Heart right ventricle (tissue), 16 donors: ENCODE results near the gene NR1H4. TPM values are rescaled to one million over a fixed set of nuclear protein-coding genes. Genes with fewer than 3 reads are reported as not detected.

Source experiments
- ATAC-seq, 8 donors: fragments of 200-7000 bp; cut with Tn5 transposase; one replicate each; pipeline ENCODE4 v1.9.1; 2020; ENCODE audit warnings: mild to moderate bottlenecking in 8 of 8, moderate library complexity in 8 of 8, moderate number of reproducible peaks in 1 of 8
- DNase-seq, 2 donors: peaks; one replicate each; pipeline ENCODE4 v3.0.0-alpha.2; 2020
- H3K27ac ChIP-seq, 10 donors: fragments of 200-600 bp; sonication (generic) in 2 of 10; one replicate each; pipeline versions ENCODE4 v1.5.0 to v1.8.0; 2020 to 2022; ENCODE audit warnings: mild to moderate bottlenecking in 3 of 10
- H3K27me3 ChIP-seq, 7 donors: fragments of 200-600 bp; one replicate each; pipeline ENCODE4 v1.8.0; 2021 to 2022; ENCODE audit warnings: mild to moderate bottlenecking in 2 of 7
- H3K36me3 ChIP-seq, 9 donors: fragments of 200-600 bp; sonication (generic) in 1 of 9; one replicate each; pipeline versions ENCODE4 v1.5.0 to v1.8.0; 2020 to 2022; ENCODE audit warnings: mild to moderate bottlenecking in 2 of 9
- H3K4me1 ChIP-seq, 9 donors: fragments of 200-600 bp; sonication (generic) in 1 of 9; one replicate each; pipeline versions ENCODE4 v1.5.0 to v1.8.0; 2020 to 2022; ENCODE audit warnings: mild to moderate bottlenecking in 4 of 9
- H3K4me3 ChIP-seq, 10 donors: fragments of 200-600 bp; sonication (generic) in 2 of 10; one replicate each; pipeline versions ENCODE4 v1.5.0 to v1.8.0; 2020 to 2022; ENCODE audit warnings: mild to moderate bottlenecking in 7 of 10, moderate library complexity in 2 of 10
- H3K9me3 ChIP-seq, 11 donors: fragments of 200-600 bp in 10 of 11; sonication (generic) in 2 of 11; one replicate each; pipeline versions ENCODE4 v1.5.0 to v1.8.0; 2013 to 2022; ENCODE audit warnings: mild to moderate bottlenecking in 2 of 11, control low read depth in 1 of 11, moderate library complexity in 1 of 11
- WGBS, 2 donors: extraction: QIAGEN DNeasy Blood & Tissue Kit; methylation state at CpG; one replicate each; pipeline ENCODE4 v1.1.7; 2013; ENCODE audit warnings: inconsistent platforms in 1 of 2; 5-methylcytosine and 5-hydroxymethylcytosine counted together
- intact Hi-C, 10 donors: fragments of 100-400 bp; cut with DNase I; formaldehyde crosslinking; loops; one replicate each; pipeline versions ENCODE4 v1.11.1 to v1.14.2; 2022
- polyA plus RNA-seq, 2 donors: library from polyadenylated mRNA; stranded (reverse); fragments of 200-250 nt; gene quantifications; one replicate each; pipeline ENCODE4 v1.2.3, GENCODE V29; 2013
- total RNA-seq, 10 donors: library from RNA; stranded (reverse); fragmentation: NEBNext Ultra II Directional in 3 of 10; extraction: Animal tissue kit (Norgen Biotek cat#: 25700) in 3 of 10; gene quantifications; one replicate each; pipeline versions ENCODE4 v1.2.1 to v1.2.4, GENCODE V29; 2021 to 2023
- TF ChIP-seq, protein P1 (sequence below), 9 donors: fragments of 200-600 bp; sonication (generic) in 2 of 9; IDR thresholded peaks; one replicate each; pipeline versions ENCODE4 v1.5.0 to v1.8.0; 2021 to 2022; ENCODE audit warnings: antibody characterized with exemption in 9 of 9, mild to moderate bottlenecking in 5 of 9, moderate library complexity in 1 of 9
- donor health status: Arrhythmogenic right ventricular cardiomyopathy.
- donor health status: ischemic (EF 13 %, LVEDD 7.1; RV severe dilation, severe dysfunction).
- donor health status: healthy with polysubstance abuse.
- donor health status: DM: no; HTN: yes; CAD: no.
- donor health status: DM: no; HTN: no; CAD: no.
- donor health status: ischemic (EF 25% LVEDD 6.9; RV normal size, moderate dysfunction).
- donor health status: ischemic (EF 25% LVEDD 5.7; RV mildly dilated, moderate dysfunction).
- donor health status: healthy.
- donor health status: DM: yes; HTN: yes; CAD: no.
- donor health status: Ischemic cardiomyopathy.
- donor health status: ischemic (EF 35%, LVEDD 5.7; RV mildly dilated, moderate dysfunction).
- donor health status: nonischemic (EF 11% LVEDD 7.7; RV severe dilation, severe dysfunction).
- donor health status: DM: yes; HTN: yes; CAD: no.
- donor health status: PGD.
- donor health status: ischemic (EF 29% LVEDD 5.4; RV normal size, mild dysfunction).
- donor health status: nonischemic (EF 23%, LVEDD 6.1; RV moderate dilation, normal function).

The NR1H4 gene
- total and polyA plus RNA-seq, 12 donors, result 0.15 TPM; not detected in 11

DNA sequence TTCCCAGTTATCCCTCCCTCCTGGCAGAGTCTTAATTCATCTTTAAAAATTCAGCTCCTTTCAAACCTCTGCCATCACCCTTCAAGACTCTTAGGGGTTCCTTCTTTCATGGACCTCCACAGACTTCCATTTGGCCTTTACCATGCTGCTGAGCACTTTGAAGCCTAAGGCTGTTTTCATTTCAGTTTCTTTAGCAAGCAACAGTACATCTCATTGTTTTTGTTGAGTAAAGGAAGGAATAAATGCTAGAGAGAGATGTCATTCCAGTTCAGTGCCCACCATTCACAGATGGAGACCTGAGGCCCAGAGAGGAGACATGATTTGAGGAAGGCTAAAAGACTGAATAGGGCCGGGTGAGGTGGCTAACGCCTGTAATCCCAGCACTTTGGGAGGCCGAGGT is 98.5 kb downstream of the NR1H4 start:
- TF ChIP-seq, protein P1, sequence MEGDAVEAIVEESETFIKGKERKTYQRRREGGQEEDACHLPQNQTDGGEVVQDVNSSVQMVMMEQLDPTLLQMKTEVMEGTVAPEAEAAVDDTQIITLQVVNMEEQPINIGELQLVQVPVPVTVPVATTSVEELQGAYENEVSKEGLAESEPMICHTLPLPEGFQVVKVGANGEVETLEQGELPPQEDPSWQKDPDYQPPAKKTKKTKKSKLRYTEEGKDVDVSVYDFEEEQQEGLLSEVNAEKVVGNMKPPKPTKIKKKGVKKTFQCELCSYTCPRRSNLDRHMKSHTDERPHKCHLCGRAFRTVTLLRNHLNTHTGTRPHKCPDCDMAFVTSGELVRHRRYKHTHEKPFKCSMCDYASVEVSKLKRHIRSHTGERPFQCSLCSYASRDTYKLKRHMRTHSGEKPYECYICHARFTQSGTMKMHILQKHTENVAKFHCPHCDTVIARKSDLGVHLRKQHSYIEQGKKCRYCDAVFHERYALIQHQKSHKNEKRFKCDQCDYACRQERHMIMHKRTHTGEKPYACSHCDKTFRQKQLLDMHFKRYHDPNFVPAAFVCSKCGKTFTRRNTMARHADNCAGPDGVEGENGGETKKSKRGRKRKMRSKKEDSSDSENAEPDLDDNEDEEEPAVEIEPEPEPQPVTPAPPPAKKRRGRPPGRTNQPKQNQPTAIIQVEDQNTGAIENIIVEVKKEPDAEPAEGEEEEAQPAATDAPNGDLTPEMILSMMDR (IDR thresholded peaks at IDR 0.05), result no peak
- peak overlapping the region in 2 of 10 donors; percentile 87 to 88 for H3K27ac ChIP-seq
- no peaks in the 10 kb centered on the region for H3K36me3 ChIP-seq
- 96 to 97% methylated on average over 3 of the region's 3 CpGs for WGBS, 2 donors
- peaks cover 0 to 5% (median 0%) of the 10 kb centered on the region in 7 donors for H3K27me3 ChIP-seq
- peaks cover 0 to 35% (median 17%) of the 10 kb centered on the region in 9 donors for H3K4me1 ChIP-seq
- no peak for DNase-seq
- intact Hi-C loops, result loop anchor here in 2 of 10 donors (10.0 kb wide), 2 partner anchors 163 to 307 kb away; partner anchors contain the start of genes DEPDC4 (in 1 of the 2) and SCYL2 (in 1 of the 2)
- ATAC-seq, result no peak
- no peaks in the 10 kb centered on the region for H3K9me3 ChIP-seq
- no peak overlapping the region for H3K4me3 ChIP-seq

DNA sequence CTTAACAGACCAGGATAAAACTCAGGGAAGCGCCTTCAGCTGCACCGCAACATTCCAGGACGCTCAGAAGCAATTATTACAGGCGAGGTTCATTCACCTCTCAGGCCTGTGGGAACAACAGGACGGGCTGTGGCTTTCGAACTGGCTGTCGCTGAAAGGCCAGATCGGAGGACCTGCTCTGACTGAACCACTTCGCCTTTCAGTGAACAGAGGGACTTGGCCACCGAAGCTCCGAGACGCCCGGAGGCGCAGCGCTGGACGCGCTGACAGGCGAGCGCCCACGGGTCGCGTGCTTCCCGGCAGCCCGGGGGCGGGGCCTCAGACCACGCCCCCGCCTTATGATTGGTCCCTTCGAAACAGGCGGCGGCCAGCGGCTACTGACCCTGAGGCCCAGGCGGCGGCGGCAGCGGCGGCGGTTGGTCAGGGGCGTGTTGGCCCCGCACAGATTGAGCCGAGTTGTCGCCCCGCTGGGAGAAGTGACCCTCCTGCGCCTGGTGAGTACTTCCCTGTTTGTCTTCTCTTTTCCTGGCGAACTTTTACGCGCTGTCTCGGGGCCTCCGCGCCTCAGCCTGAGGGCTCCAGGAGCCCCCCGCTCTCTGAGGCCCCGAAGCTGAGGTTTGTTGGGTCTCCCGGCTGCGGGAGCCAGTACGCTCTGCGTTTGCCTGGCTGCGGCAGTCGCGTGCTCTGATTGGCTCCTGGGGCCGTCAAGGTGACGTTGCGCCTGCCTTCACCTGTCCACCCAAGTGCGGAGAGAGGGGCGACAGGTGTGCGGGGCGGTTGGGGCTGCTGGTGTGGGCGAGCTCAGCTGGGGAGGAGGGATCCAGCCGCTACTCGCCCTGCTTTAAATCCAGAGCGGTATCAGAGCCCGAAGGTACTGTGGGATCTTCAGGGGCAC is 99.9 kb downstream of the NR1H4 start, which contains the start of gene GAS2L3:
GAS2L3 (plus strand) TSS at position 393 of the 895 bp plus-strand sequence. CDS start 21,221 bp downstream, outside the sequence.
- peaks cover 0 to 5% (median 0%) of the 10 kb centered on the region in 7 donors for H3K27me3 ChIP-seq
- H3K4me1 ChIP-seq, result peaks cover 0 to 31% (median 17%) of the 10 kb centered on the region in 9 donors
- DNase-seq (peak; percentile 87 to 91), ATAC-seq (peak; percentile 99 to 100 (median 100))
- H3K9me3 ChIP-seq, result no peaks in the 10 kb centered on the region
- TF ChIP-seq, protein P1 (IDR thresholded peaks at IDR 0.05), result no peak
- H3K4me3 ChIP-seq, result peak within 1 kb of the TSS; percentile 55 to 79 (median 65)
- intact Hi-C loops, result loop anchor here in 2 of 10 donors (10.0 kb wide), 2 partner anchors 161 to 309 kb away; partner anchors contain the start of genes DEPDC4 (in 1 of the 2) and SCYL2 (in 1 of the 2)
- peaks cover 0 to under 1% (median 0%) of the 10 kb centered on the region in 9 donors for H3K36me3 ChIP-seq
- peak within 1 kb of the TSS in 9 of 10 donors; percentile 41 to 88 (median 70) for H3K27ac ChIP-seq
- WGBS, 2 donors, result 1% methylated on average over 68 to 70 of the region's 70 CpGs

DNA sequence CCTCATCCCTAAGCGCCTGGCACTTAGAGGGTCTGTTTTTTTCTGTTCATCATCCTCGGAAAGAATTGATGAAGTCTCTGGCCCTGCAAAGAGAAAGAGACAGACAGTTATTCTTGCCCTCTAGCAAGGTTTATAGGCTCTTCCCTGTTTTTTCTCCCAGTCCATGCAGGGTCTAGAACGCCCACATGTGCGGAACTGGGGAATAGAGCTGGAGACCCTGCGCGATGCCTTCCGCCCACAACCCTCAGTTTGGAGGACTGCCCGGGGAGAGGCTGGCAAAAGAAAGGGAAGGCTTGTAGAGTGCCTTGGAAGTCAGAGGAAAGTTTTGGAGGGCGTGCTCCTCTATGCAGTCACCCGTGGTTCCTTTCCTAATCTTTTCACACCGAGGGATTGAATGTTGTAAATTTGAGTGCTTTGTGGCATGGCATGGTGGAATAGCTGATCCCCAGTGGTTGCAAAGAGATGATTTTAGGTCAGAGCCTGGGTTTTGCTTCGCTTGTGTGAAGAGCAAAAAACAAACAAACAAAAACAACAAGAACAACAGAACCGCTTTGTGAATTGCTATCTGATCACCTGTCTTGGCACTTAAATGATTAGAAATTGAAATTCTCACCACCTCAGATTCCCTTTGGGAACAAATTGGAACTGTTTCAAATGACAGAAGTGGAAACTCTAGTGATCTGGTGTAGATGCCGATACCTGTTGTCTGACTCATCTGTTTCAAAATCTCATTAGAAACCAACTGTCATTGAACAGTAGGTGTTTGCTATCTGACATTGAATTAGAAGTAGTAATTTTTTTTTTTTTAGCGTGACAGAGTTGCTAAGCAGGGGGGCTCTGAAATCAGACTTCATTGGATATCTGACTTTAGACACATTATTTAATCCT is 100.8 kb downstream of the NR1H4 start:
- TF ChIP-seq, protein P1 (IDR thresholded peaks at IDR 0.05), result no peak
- peak overlapping the region in 7 of 10 donors; percentile 41 to 88 (median 70) for H3K27ac ChIP-seq
- H3K27me3 ChIP-seq, result peaks cover 0 to 5% (median 0%) of the 10 kb centered on the region in 7 donors
- DNase-seq, result peak; percentile 15 to 16
- peaks cover 0 to 5% (median 0%) of the 10 kb centered on the region in 9 donors for H3K36me3 ChIP-seq
- no peaks in the 10 kb centered on the region for H3K9me3 ChIP-seq
- H3K4me3 ChIP-seq, result peak overlapping the region; percentile 55 to 79 (median 65)
- intact Hi-C loops, result loop anchor here in 2 of 10 donors (10.0 kb wide), 2 partner anchors 160 to 310 kb away; partner anchors contain the start of genes DEPDC4 (in 1 of the 2) and SCYL2 (in 1 of the 2)
- peak; percentile 9 to 49 (median 32) for ATAC-seq
- H3K4me1 ChIP-seq, result peaks cover 0 to 31% (median 17%) of the 10 kb centered on the region in 9 donors
- 10% methylated on average over 15 of the region's 15 CpGs for WGBS, 2 donors
